ENCODE data around the gene ITGB2.

ITGB2 gene

GRCh38 chr21:44836666-44837471, 83.8 kb downstream of the ITGB2 start:
- no peak overlapping the region for H3K4me3 ChIP-seq (ENCODE audit: low read depth, low read length)
- TF ChIP-seq CTCF (IDR thresholded peaks at IDR 0.05; ENCODE audit: borderline replicate concordance, insufficient read depth, low read depth, low read length): no peak

- TF ChIP-seq CTCF (IDR thresholded peaks at IDR 0.05; ENCODE audit: borderline replicate concordance, insufficient read depth, low read depth, low read length): no peak
- no peak overlapping the region for H3K4me3 ChIP-seq (ENCODE audit: low read depth, low read length)
Observed at GRCh38 chr21:44836349-44836665, 84.4 kb downstream of the ITGB2 start.
